H1 (cell line): Measurements from ENCODE around the gene PARD3. TPM values are rescaled to one million over a fixed set of nuclear protein-coding genes. Genes with fewer than 3 reads are reported as not detected.

Experiments
- JUN ChIP-seq: IDR thresholded peaks from 2 replicates; pipeline ENCODE4 v1.6.1; 2011; ENCODE audit warnings: low read depth, mild to moderate bottlenecking, improper control_type of control experiment, low read length
- RAD21 ChIP-seq, 2 experiments: IDR thresholded peaks in 1 of 2; conservative IDR thresholded peaks in 1 of 2; 2 replicates each; pipeline ENCODE4 v1.6.1; 2011; ENCODE audit warnings: low read depth in 2 of 2, low read length in 2 of 2, improper control_type of control experiment in 1 of 2, inconsistent platforms in 1 of 2, mild to moderate bottlenecking in 1 of 2, moderate library complexity in 1 of 2
- SUZ12 ChIP-seq: fragments of 200-600 bp; sonication (generic); IDR thresholded peaks from 2 replicates; pipeline ENCODE4 v1.6.1; 2012; ENCODE audit warnings: mild to moderate bottlenecking, inconsistent platforms, low read length, moderate library complexity, mixed read lengths
- polyA plus RNA-seq, 7 experiments: library from polyadenylated mRNA; depleted of rRNA in 3 of 7; stranded (reverse) in 5 of 7; unstranded in 2 of 7; fragments of >200 nt in 5 of 7; fragments of 200-250 nt in 2 of 7; gene quantifications; 1 replicate in 5 of 7; 2 replicates in 1 of 7; 4 replicates in 1 of 7; pipeline versions ENCODE4 v1.2.1 to v1.2.3, GENCODE V29; 2011 to 2013; ENCODE audit warnings: missing spikeins in 2 of 7, mixed read lengths in 2 of 7
- total RNA-seq: library from RNA; stranded (reverse); fragmentation: NEBNext Ultra II Directional; extraction: Animal tissue kit (Norgen Biotek cat#: 25700); gene quantifications from 2 replicates; pipeline ENCODE4 v1.2.1, GENCODE V29; 2021
- TF ChIP-seq, protein P1 (sequence below): IDR thresholded peaks from 2 replicates; pipeline ENCODE4 v1.6.1; 2011; ENCODE audit warnings: low read depth, mild to moderate bottlenecking, low read length; ENCODE audit not compliant: insufficient read depth

Gene PARD3
- total and polyA plus RNA-seq, 2 of the 8 experiments (the other 6 are each of a cell fraction or from before 2014, with no cell fraction given): 19.7 to 49.1 TPM

DNA sequence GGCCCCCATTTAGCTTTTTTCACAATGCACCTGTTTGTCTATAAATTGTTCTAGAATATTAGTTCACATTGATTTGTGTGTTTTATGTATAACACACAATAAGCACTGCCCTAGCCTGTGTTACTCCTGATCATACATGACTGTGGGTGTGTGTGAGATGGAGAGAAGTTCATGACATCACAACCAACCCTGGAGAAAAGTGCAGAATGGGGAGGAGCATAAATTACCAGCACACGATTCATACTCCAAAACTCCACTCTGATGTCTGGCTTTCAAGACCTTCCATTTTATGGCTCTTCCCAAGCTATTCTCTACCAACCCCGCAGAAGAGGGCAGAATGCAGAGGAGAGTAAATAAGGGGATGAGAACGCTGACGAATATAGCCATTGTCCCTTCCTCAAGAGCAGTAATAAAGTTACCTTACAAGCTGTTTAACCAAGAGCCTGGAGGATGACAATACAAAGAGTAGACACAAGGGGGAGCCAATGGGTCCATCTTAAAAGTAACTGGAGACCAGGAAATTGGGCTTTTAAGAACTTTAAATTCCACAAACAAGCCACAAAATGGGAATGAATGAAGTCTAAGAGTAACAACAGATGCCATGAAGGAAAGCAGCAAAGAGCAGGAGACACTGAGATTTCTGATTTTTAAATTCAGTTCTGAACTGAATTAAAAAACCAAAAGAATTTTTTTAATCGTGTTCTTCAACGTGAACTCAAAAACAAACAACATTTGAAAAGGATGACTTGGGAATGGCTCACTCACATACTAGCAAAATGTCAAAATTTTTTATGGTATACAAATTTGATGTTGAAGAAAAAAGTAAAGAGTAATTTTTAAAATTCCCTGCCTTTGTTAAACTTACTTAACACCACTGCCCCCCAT, 159.6 kb downstream of the PARD3 start (continued):
- TF ChIP-seq RAD21 (IDR thresholded peaks at IDR 0.05 in 1 of 2, conservative IDR thresholded peaks at IDR 0.05 in 1 of 2; ENCODE audit: low read depth in 2 of 2, low read length in 2 of 2) (peak; percentile 57), SUZ12 (no peak), JUN (no peak)
- TF ChIP-seq, protein P1, sequence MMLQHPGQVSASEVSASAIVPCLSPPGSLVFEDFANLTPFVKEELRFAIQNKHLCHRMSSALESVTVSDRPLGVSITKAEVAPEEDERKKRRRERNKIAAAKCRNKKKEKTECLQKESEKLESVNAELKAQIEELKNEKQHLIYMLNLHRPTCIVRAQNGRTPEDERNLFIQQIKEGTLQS: no peak
